ENCODE results near the gene EIF5A.

DNA sequence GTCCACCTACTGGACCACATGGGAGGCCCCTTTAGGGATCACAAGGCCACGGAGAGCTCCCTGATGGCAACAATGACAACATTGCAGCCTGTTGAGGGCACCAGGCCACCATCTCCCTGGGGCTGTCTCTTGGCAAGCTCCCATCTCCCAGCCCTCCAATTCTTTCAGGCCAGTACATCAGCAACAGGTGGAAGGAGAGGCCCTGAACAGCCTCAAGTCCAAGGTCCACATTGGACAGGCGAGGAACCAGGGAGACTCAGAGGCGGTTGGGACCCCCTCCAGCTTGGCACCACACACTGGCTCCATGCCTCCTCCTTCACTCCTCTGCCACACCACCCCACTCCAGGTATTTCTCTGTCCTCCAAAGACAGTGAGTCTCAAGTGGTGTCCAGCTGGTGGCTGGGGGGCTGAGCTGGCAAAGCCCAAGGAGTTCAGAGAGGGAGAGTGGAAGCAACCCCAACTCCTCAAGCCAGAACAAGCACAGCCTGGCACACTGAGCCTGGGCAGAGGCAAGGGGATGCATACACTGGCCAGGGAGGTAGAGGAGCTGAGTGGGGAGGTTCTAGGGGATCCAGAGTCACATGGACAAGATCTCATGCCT lies 27.6 kb downstream of the EIF5A start:
- no peak for TF ChIP-seq CTCF (IDR thresholded peaks at IDR 0.05)
- no peak for TF ChIP-seq POLR2A (IDR thresholded peaks at IDR 0.05)

Measured in adrenal gland (tissue), 5 donors.